ENCODE measurements around the gene NPIPB2. TPM values are rescaled to one million over a fixed set of nuclear protein-coding genes. Genes with fewer than 3 reads are reported as not detected.
"Not testable (repeated sequence)": the region's sequence is repeated elsewhere in the genome, so short reads cannot be mapped to it uniquely, and the experiment has no call there.

The NPIPB2 gene
- total RNA-seq, result 10 to 100 TPM in 1 of 4 donors, 1 to 10 TPM in 3; 5.5 to 11.5 (median 8.2) TPM

GRCh38 chr16:11941945-11942344, at the start of gene NPIPB2:
NPIPB2 (minus strand) TSS chr16:11942045; CDS start chr16:11942045, 0 bp downstream.
- not testable (repeated sequence) for ATAC-seq (ENCODE audit: low FRiP score); DNase-seq (ENCODE audit: low spot score)

GRCh38 chr16:11990702-11991390, 49.0 kb upstream of the NPIPB2 start:
- no peak for ATAC-seq (ENCODE audit: low FRiP score)

GRCh38 chr16:11988258-11988978, 46.6 kb upstream of the NPIPB2 start:
- TF ChIP-seq CTCF (IDR thresholded peaks at IDR 0.05), result no peak
- ATAC-seq (ENCODE audit: low FRiP score) (no peak), DNase-seq (ENCODE audit: low spot score) (no peak)

More at GRCh38 chr16:11990702-11991390, 49.0 kb upstream of the NPIPB2 start:
- no peak for TF ChIP-seq CTCF (IDR thresholded peaks at IDR 0.05)
- no peak for DNase-seq (ENCODE audit: low spot score)

- TF ChIP-seq CTCF (IDR thresholded peaks at IDR 0.05), result no peak
- DNase-seq (ENCODE audit: low spot score) (no peak), ATAC-seq (ENCODE audit: low FRiP score) (no peak)
Measured at GRCh38 chr16:11986521-11987057, 44.7 kb upstream of the NPIPB2 start.

GRCh38 chr16:11985250-11985649, 43.4 kb upstream of the NPIPB2 start:
- no peak for DNase-seq (ENCODE audit: low spot score)
- TF ChIP-seq CTCF (IDR thresholded peaks at IDR 0.05), result no peak
- no peak for ATAC-seq (ENCODE audit: low FRiP score)

GRCh38 chr16:11980136-11980844, 38.4 kb upstream of the NPIPB2 start:
- no peak for TF ChIP-seq CTCF (IDR thresholded peaks at IDR 0.05)
- ATAC-seq (ENCODE audit: low FRiP score), result no peak
- DNase-seq (ENCODE audit: low spot score), result no peak

GRCh38 chr16:11979013-11979672, 37.3 kb upstream of the NPIPB2 start:
- no peak for DNase-seq (ENCODE audit: low spot score)
- no peak for ATAC-seq (ENCODE audit: low FRiP score)
- TF ChIP-seq CTCF (IDR thresholded peaks at IDR 0.05), result no peak
